ENCODE results near the gene DNPEP.

DNPEP gene

DNA sequence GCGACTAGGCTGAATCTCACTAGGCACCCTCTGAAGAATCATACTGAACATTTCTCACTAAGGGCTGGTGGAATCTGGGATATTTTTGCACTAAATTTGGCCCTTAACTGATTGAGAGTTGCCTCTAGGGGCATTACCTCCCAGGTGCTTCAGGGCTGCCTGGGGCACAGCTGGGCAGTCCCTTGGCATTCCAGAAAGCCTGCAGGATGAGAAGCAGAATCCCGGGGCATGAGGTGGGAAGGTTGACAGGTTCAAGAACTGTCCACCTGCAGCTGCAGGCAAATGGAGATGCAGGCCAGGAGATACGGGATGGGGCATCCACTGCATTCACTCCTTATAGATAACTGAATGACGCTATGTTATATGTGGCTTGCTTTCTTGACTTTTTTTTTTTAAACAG lies 62.6 kb downstream of the DNPEP start:
- DNase-seq (ENCODE audit: insufficient read length, low spot score), result no peak
- no peak for TF ChIP-seq PAX5 (IDR thresholded peaks at IDR 0.05; ENCODE audit: insufficient read depth, low read length, severe bottlenecking)
- TF ChIP-seq POU2F2 (IDR thresholded peaks at IDR 0.05; ENCODE audit: low read depth, low read length), result no peak
- TF ChIP-seq POLR2A (IDR thresholded peaks at IDR 0.05; ENCODE audit: low read depth, low read length), result no peak
- no peak for TF ChIP-seq TAF1 (IDR thresholded peaks at IDR 0.05; ENCODE audit: low read depth, low read length)
- TF ChIP-seq SPI1 (IDR thresholded peaks at IDR 0.05; ENCODE audit: low read depth, low read length), result no peak
- no peak for TF ChIP-seq POLR2AphosphoS5 (IDR thresholded peaks at IDR 0.05; ENCODE audit: low read depth, low read length)
- no peak for FAIRE-seq

DNA sequence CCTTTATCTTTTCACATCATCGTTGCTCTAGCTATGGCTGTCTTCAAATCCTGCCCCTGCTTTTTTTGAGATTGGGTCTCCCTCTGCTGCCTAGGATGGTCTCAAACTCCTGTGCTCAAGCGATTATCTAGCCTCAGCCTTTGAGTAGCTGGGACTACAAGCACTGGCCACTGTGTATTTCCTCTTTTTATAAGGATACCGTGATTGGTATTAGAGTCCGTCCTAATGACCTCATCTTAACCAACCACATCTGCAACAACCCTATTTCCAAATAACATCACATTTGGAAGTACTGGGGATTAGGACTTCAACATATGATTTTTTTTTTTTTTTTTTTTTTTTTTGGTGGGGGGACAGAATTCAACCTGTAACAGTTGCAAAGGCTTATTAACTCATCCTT lies 64.3 kb downstream of the DNPEP start:
- DNase-seq (ENCODE audit: insufficient read length, low spot score) (no peak), FAIRE-seq (no peak)
- TF ChIP-seq SPI1 (IDR thresholded peaks at IDR 0.05; ENCODE audit: low read depth, low read length) (no peak), PAX5 (IDR thresholded peaks at IDR 0.05; ENCODE audit: insufficient read depth, low read length, severe bottlenecking) (no peak), POLR2AphosphoS5 (IDR thresholded peaks at IDR 0.05; ENCODE audit: low read depth, low read length) (no peak), TAF1 (IDR thresholded peaks at IDR 0.05; ENCODE audit: low read depth, low read length) (no peak), POLR2A (IDR thresholded peaks at IDR 0.05; ENCODE audit: low read depth, low read length) (no peak), POU2F2 (IDR thresholded peaks at IDR 0.05; ENCODE audit: low read depth, low read length) (no peak)
